ENCODE measurements around the gene OLFM1. TPM values are rescaled to one million over a fixed set of nuclear protein-coding genes. Genes with fewer than 3 reads are reported as not detected.
A peak's percentile ranks its signal among the peaks of the same experiment; 100 is the strongest.

OLFM1 gene
- polyA plus RNA-seq = 10 to 100 TPM in 1 of 4 donors, 1 to 10 TPM in 2, not detected in 1; 1.4 to 36.5 (median 3.2) TPM
- long read RNA-seq, donor 1, transcript OLFM1-204 (6 exons, 2,444 nt) = major isoform, 9 of 23 reads
- long read RNA-seq, donor 1, partial matches to known transcripts = 6 of 23 reads
- long read RNA-seq, donor 1, other reads (novel, unspliced or antisense) = 0 of 23 reads
- long read RNA-seq, donor 2, partial matches to known transcripts = 0 of 7 reads
- long read RNA-seq, donor 2, other reads (novel, unspliced or antisense) = 0 of 7 reads
- long read RNA-seq, donor 3, transcript OLFM1-202 (4 exons, 1,014 nt) = major isoform, 5 of 10 reads
- long read RNA-seq, donor 3, partial matches to known transcripts = 0 of 10 reads
- long read RNA-seq, donor 3, other reads (novel, unspliced or antisense) = 0 of 10 reads
- long read RNA-seq, donor 4, partial matches to known transcripts = 0 of 1 reads
- long read RNA-seq, donor 4, other reads (novel, unspliced or antisense) = 0 of 1 reads
- long read RNA-seq, donor 5, partial matches to known transcripts = 0 of 2 reads
- long read RNA-seq, donor 5, other reads (novel, unspliced or antisense) = 0 of 2 reads
- long read RNA-seq, donor 6, partial matches to known transcripts = 0 of 3 reads
- long read RNA-seq, donor 6, other reads (novel, unspliced or antisense) = 0 of 3 reads
- long read RNA-seq, donor 7 = 0 reads
- long read RNA-seq, donor 8, partial matches to known transcripts = 0 of 1 reads
- long read RNA-seq, donor 8, other reads (novel, unspliced or antisense) = 0 of 1 reads
- long read RNA-seq, donor 9 = 0 reads
- long read RNA-seq, donor 10, transcript OLFM1-204 (6 exons, 2,444 nt) = major isoform, 13 of 43 reads
- long read RNA-seq, donor 10, transcript OLFM1-202 (4 exons, 1,014 nt) = minor isoform, 10 of 43 reads
- long read RNA-seq, donor 10, transcript OLFM1-201 (6 exons, 2,591 nt) = minor isoform, 10 of 43 reads
- long read RNA-seq, donor 10, transcript OLFM1-208 (4 exons, 1,057 nt) = minor isoform, 10 of 43 reads
- long read RNA-seq, donor 10, partial matches to known transcripts = 0 of 43 reads
- long read RNA-seq, donor 10, other reads (novel, unspliced or antisense) = 0 of 43 reads

GRCh38 chr9:135087489-135087792, at the start of gene OLFM1:
OLFM1 (plus strand) TSS chr9:135087668; CDS start chr9:135087990, 322 bp downstream.
- Histone ChIP-seq H3K36me3 (ENCODE audit: control insufficient read depth in 3 of 3, insufficient read depth in 2 of 3, low read depth in 1 of 3, low read length in 3 of 3) (no peaks in the 10 kb centered on the region), H3K4me3 (ENCODE audit: low read depth in 1 of 3, low read length in 3 of 3) (peak within 1 kb of the TSS in 2 of 3 donors; percentile 22 to 24), H3K27me3 (ENCODE audit: control insufficient read depth in 3 of 3, insufficient read depth in 3 of 3, low read length in 3 of 3) (peaks cover 9 to 39% (median 29%) of the 10 kb centered on the region in 3 donors), H3K9me3 (ENCODE audit: control insufficient read depth in 2 of 2, insufficient read depth in 1 of 2, low read depth in 1 of 2, low read length in 1 of 2) (no peaks in the 10 kb centered on the region), H3K4me1 (ENCODE audit: control insufficient read depth in 3 of 3, insufficient read depth in 2 of 3, low read depth in 1 of 3, low read length in 2 of 3) (no peaks in the 10 kb centered on the region), H3K27ac (ENCODE audit: low read depth in 1 of 3, low read length in 2 of 3) (no peak within 1 kb of the TSS)
- 0 to 2% (median 0%) methylated on average over 32 to 40 of the region's 40 CpGs for WGBS, 3 donors
- DNase-seq = peak; percentile 19 to 74
- no peak for FAIRE-seq

GRCh38 chr9:135038331-135038730, 49.1 kb upstream of the OLFM1 start:
- Histone ChIP-seq H3K4me1 (ENCODE audit: control insufficient read depth in 3 of 3, insufficient read depth in 2 of 3, low read depth in 1 of 3, low read length in 2 of 3) (no peaks in the 10 kb centered on the region), H3K36me3 (ENCODE audit: control insufficient read depth in 3 of 3, insufficient read depth in 2 of 3, low read depth in 1 of 3, low read length in 3 of 3) (no peaks in the 10 kb centered on the region), H3K27ac (ENCODE audit: low read depth in 1 of 3, low read length in 2 of 3) (no peak overlapping the region), H3K9me3 (ENCODE audit: control insufficient read depth in 2 of 2, insufficient read depth in 1 of 2, low read depth in 1 of 2, low read length in 1 of 2) (no peaks in the 10 kb centered on the region), H3K4me3 (ENCODE audit: low read depth in 1 of 3, low read length in 3 of 3) (no peak overlapping the region), H3K27me3 (ENCODE audit: control insufficient read depth in 3 of 3, insufficient read depth in 3 of 3, low read length in 3 of 3) (no peaks in the 10 kb centered on the region)
- WGBS, 3 donors = 71 to 72% (median 72%) methylated on average over 13 of the region's 13 CpGs
- FAIRE-seq (no peak), DNase-seq (no peak)

DNA sequence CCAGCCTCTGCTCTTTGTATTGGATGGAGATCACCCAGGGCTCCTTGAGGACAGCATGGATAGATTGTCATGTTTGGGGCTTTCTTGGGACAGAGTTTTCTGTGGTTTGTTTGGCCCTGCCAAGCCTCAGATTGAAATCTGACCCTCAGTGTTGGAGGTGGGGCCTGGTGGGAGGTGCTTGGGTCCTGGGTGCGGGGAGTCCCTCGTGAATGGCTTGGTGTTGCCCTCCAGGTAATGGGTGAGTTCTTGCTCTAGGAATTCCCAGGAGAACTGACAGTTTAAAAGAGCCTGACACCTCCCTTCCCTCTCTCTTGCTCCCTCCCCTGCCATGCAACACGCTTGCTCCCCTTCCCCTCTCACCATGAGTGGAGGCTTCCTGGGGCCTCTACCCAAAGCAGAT, 48.6 kb upstream of the OLFM1 start:
- no peak overlapping the region for H3K4me3 ChIP-seq (ENCODE audit: low read depth in 1 of 3, low read length in 3 of 3)
- no peaks in the 10 kb centered on the region for H3K4me1 ChIP-seq (ENCODE audit: control insufficient read depth in 3 of 3, insufficient read depth in 2 of 3, low read depth in 1 of 3, low read length in 2 of 3)
- no peaks in the 10 kb centered on the region for H3K36me3 ChIP-seq (ENCODE audit: control insufficient read depth in 3 of 3, insufficient read depth in 2 of 3, low read depth in 1 of 3, low read length in 3 of 3)
- H3K27ac ChIP-seq (ENCODE audit: low read depth in 1 of 3, low read length in 2 of 3) = no peak overlapping the region
- H3K27me3 ChIP-seq (ENCODE audit: control insufficient read depth in 3 of 3, insufficient read depth in 3 of 3, low read length in 3 of 3) = no peaks in the 10 kb centered on the region
- DNase-seq (no peak), FAIRE-seq (no peak)
- H3K9me3 ChIP-seq (ENCODE audit: control insufficient read depth in 2 of 2, insufficient read depth in 1 of 2, low read depth in 1 of 2, low read length in 1 of 2) = no peaks in the 10 kb centered on the region
- WGBS, 3 donors = 64 to 66% (median 65%) methylated on average over 3 of the region's 3 CpGs

DNA sequence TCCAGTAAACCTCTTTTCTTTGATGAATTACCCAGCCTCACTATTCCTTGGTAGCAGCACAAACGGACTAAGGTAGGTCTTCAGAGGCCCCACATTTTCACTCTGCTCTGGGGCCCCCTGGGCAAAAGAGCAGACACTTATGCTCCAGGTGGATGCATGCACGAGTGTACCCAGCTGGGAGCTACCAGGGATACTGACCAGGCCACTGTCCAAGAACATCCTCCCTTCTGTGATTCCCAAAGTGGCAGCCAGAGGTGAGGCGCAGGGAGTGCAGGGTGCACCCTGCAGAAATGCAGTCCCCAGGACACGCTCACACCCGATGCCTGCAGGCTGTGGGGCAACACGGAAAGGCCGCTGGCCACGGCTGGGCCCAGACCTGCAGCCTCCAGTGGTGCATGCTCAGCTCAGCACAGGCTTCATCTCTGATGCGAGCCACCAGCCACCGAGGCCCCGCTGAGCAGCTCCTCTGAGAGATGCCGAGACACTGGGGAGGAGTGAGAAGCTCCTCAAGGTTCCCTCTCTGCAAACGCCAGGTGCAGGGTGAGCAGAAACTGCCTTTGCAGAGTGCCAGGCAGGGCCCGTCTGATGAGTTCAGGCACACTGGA, 48.1 kb upstream of the OLFM1 start:
- WGBS, 3 donors = 70 to 82% (median 70%) methylated on average over 14 of the region's 14 CpGs
- DNase-seq = no peak

DNA sequence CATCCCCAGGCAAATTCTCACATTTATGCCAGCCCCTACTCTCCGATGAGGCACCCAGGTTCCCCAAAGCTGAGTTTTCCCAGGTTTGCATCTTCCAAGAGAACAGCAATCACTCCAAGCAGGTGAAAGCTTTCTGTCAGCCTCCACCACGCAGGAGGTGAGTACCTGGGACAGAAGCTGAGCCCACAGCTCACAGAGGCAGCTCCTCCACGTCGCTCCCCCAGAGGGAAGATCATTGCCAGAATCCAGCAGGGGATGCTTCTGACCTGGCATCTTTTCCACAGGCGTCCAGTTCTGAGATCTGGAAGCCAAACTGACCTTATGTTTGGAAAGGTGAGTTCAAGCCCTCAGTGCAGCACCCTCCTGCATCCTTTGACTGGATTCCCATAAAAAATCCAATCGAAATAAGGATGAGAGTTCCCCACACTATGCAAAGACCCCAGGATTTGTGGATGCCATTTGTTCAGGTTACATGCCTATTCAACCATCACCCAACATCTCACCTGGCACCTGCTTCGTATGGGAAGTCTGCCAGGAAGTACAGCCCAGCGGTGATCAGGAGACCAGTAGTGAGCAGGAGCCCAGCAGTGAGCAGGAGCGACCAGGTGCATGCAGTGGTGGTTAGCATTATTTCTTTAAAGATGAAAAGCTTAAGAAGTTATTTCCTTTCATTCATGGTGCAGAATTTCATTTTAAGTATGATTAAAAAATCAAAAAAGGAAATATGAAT, 47.4 kb upstream of the OLFM1 start:
- H3K27me3 ChIP-seq (ENCODE audit: control insufficient read depth in 3 of 3, insufficient read depth in 3 of 3, low read length in 3 of 3) = peaks cover 0 to 2% (median 0%) of the 10 kb centered on the region in 3 donors
- FAIRE-seq = no peak

More for the DNA sequence above, 48.1 kb upstream of the OLFM1 start:
- FAIRE-seq = no peak
- peaks cover 0 to 2% (median 0%) of the 10 kb centered on the region in 3 donors for H3K27me3 ChIP-seq (ENCODE audit: control insufficient read depth in 3 of 3, insufficient read depth in 3 of 3, low read length in 3 of 3)
- no peak overlapping the region for H3K27ac ChIP-seq (ENCODE audit: low read depth in 1 of 3, low read length in 2 of 3)
- H3K4me1 ChIP-seq (ENCODE audit: control insufficient read depth in 3 of 3, insufficient read depth in 2 of 3, low read depth in 1 of 3, low read length in 2 of 3) = no peaks in the 10 kb centered on the region
- H3K9me3 ChIP-seq (ENCODE audit: control insufficient read depth in 2 of 2, insufficient read depth in 1 of 2, low read depth in 1 of 2, low read length in 1 of 2) = no peaks in the 10 kb centered on the region
- H3K36me3 ChIP-seq (ENCODE audit: control insufficient read depth in 3 of 3, insufficient read depth in 2 of 3, low read depth in 1 of 3, low read length in 3 of 3) = no peaks in the 10 kb centered on the region
- H3K4me3 ChIP-seq (ENCODE audit: low read depth in 1 of 3, low read length in 3 of 3) = no peak overlapping the region

DNA sequence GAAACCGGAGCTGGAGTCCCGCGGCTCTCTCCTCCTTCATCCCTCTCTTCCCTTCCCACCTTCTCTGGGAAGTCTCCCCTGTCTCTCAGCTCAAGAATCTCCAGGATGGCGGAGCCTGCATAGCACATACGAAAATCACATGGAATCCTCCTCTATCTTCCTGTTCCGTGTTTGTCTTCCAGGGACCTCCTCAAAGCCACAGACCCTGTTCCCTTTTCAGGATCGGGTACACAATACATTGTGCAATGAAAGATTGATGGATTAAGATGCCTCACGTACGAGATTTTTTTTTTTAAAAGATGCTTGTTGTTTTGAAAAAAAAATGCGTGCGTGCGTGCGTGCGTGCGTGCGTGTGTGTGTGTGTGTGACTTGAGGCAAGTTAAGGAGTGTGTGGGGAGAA, 46.6 kb upstream of the OLFM1 start:
- Histone ChIP-seq H3K4me1 (ENCODE audit: control insufficient read depth in 3 of 3, insufficient read depth in 2 of 3, low read depth in 1 of 3, low read length in 2 of 3) (no peaks in the 10 kb centered on the region), H3K36me3 (ENCODE audit: control insufficient read depth in 3 of 3, insufficient read depth in 2 of 3, low read depth in 1 of 3, low read length in 3 of 3) (no peaks in the 10 kb centered on the region), H3K9me3 (ENCODE audit: control insufficient read depth in 2 of 2, insufficient read depth in 1 of 2, low read depth in 1 of 2, low read length in 1 of 2) (no peaks in the 10 kb centered on the region), H3K4me3 (ENCODE audit: low read depth in 1 of 3, low read length in 3 of 3) (no peak overlapping the region), H3K27ac (ENCODE audit: low read depth in 1 of 3, low read length in 2 of 3) (no peak overlapping the region), H3K27me3 (ENCODE audit: control insufficient read depth in 3 of 3, insufficient read depth in 3 of 3, low read length in 3 of 3) (peaks cover 0 to 2% (median 0%) of the 10 kb centered on the region in 3 donors)
- WGBS, 3 donors = 66 to 83% (median 73%) methylated on average over 16 of the region's 16 CpGs
- no peak for FAIRE-seq
- no peak for DNase-seq

More for the DNA sequence above, 47.4 kb upstream of the OLFM1 start:
- no peaks in the 10 kb centered on the region for H3K4me1 ChIP-seq (ENCODE audit: control insufficient read depth in 3 of 3, insufficient read depth in 2 of 3, low read depth in 1 of 3, low read length in 2 of 3)
- H3K36me3 ChIP-seq (ENCODE audit: control insufficient read depth in 3 of 3, insufficient read depth in 2 of 3, low read depth in 1 of 3, low read length in 3 of 3) = no peaks in the 10 kb centered on the region
- no peak overlapping the region for H3K27ac ChIP-seq (ENCODE audit: low read depth in 1 of 3, low read length in 2 of 3)
- DNase-seq = no peak
- 47 to 67% (median 53%) methylated on average over 9 of the region's 9 CpGs for WGBS, 3 donors
- no peaks in the 10 kb centered on the region for H3K9me3 ChIP-seq (ENCODE audit: control insufficient read depth in 2 of 2, insufficient read depth in 1 of 2, low read depth in 1 of 2, low read length in 1 of 2)
- no peak overlapping the region for H3K4me3 ChIP-seq (ENCODE audit: low read depth in 1 of 3, low read length in 3 of 3)

DNA sequence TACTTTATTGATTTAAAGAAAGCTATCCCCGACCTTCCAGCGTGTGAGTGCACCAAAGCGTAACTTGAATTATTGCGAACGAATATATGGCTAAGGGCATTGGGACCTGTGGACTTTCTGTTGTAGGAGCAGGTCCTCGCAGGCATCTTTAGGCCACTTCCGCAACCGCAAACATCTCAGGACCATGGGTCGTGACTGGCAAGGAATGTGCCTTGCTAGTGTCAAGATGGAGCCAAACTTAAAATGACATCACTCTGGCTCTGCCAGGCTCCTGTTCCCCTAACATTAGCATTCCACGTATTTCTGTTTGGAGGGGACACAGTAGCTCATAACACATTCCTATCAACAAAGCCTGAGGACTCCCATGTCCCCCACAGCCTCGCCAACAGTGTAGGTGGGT, 44.1 kb upstream of the OLFM1 start:
- DNase-seq (no peak), FAIRE-seq (no peak)
- peaks cover 0 to 2% (median 0%) of the 10 kb centered on the region in 3 donors for H3K27me3 ChIP-seq (ENCODE audit: control insufficient read depth in 3 of 3, insufficient read depth in 3 of 3, low read length in 3 of 3)
- no peak overlapping the region for H3K27ac ChIP-seq (ENCODE audit: low read depth in 1 of 3, low read length in 2 of 3)
- no peaks in the 10 kb centered on the region for H3K4me1 ChIP-seq (ENCODE audit: control insufficient read depth in 3 of 3, insufficient read depth in 2 of 3, low read depth in 1 of 3, low read length in 2 of 3)
- H3K4me3 ChIP-seq (ENCODE audit: low read depth in 1 of 3, low read length in 3 of 3) = no peak overlapping the region
- 64 to 73% (median 64%) methylated on average over 11 of the region's 11 CpGs for WGBS, 3 donors
- no peaks in the 10 kb centered on the region for H3K9me3 ChIP-seq (ENCODE audit: control insufficient read depth in 2 of 2, insufficient read depth in 1 of 2, low read depth in 1 of 2, low read length in 1 of 2)
- no peaks in the 10 kb centered on the region for H3K36me3 ChIP-seq (ENCODE audit: control insufficient read depth in 3 of 3, insufficient read depth in 2 of 3, low read depth in 1 of 3, low read length in 3 of 3)
